HepG2 (cell line): ENCODE data around the gene NCF4. TPM values are rescaled to one million over a fixed set of nuclear protein-coding genes. Genes with fewer than 3 reads are reported as not detected.
A peak's percentile ranks its signal among the peaks of the same experiment; 100 is the strongest.

Experiments used
- ATAC-seq: fragments of 200-7000 bp; cut with Tn5 transposase; 3 replicates; pipeline ENCODE4 v1.9.1; 2020; ENCODE audit warnings: mild to moderate bottlenecking, moderate library complexity
- BruUV-seq: library from RNA; stranded (reverse); fragments of 400-500 nt; replicated peaks from 2 replicates; lab custom pipeline; 2021; lab: Mats Ljungman, UMichigan
- CTCF ChIA-PET: fragments of 300-600 bp; formaldehyde crosslinking; extraction: SDS; loops from one replicate; lab custom pipeline; 2021; ENCODE audit warnings: low total read pairs, inconsistent platforms, low intra/inter-chr PET ratio; lab: Yijun Ruan, JAX
- POLR2A ChIA-PET: fragments of 350-600 bp; sonication (Branson Sonifier 250); formaldehyde crosslinking; loops from one replicate; lab custom pipeline; 2020; ENCODE audit warnings: antibody characterized with exemption, inconsistent platforms; lab: Yijun Ruan, JAX
- DNase-seq: peaks from one replicate; pipeline ENCODE4 v3.0.0-alpha.2; 2015; ENCODE audit warnings: low spot score
- FAIRE-seq: peaks from 3 replicates; lab custom pipeline; 2011; peaks lifted over from hg19 to GRCh38; lab: Jason Lieb, UNC
- H2AFZ ChIP-seq: one replicate; pipeline ENCODE4 v1.6.1; 2011; ENCODE audit warnings: low read length, inconsistent platforms
- H3K27ac ChIP-seq: fragments of 300-600 bp; 3 replicates; pipeline ENCODE4 v1.8.0; 2011; ENCODE audit warnings: mixed run types, mild to moderate bottlenecking, mixed read lengths, low read length, inconsistent platforms; ENCODE audit not compliant: insufficient read depth; ENCODE audit errors: extremely low read length
- H3K27me3 ChIP-seq, 2 experiments: fragments of 200-600 bp in 1 of 2; 2 replicates in 1 of 2; 3 replicates in 1 of 2; pipeline versions ENCODE4 v1.6.0 to v1.8.0; 2011; ENCODE audit warnings: low read length in 2 of 2, mild to moderate bottlenecking in 2 of 2, moderate library complexity in 2 of 2, inconsistent platforms in 1 of 2; ENCODE audit not compliant: insufficient read depth in 2 of 2, control insufficient read depth in 1 of 2
- H3K36me3 ChIP-seq, 2 experiments: fragments of 200-600 bp in 1 of 2; replicated peaks in 1 of 2; 2 replicates in 1 of 2; 3 replicates in 1 of 2; pipeline versions ENCODE4 v1.5.1 to v1.8.0; 2011; ENCODE audit warnings: low read length in 2 of 2, inconsistent platforms in 1 of 2; ENCODE audit not compliant: insufficient read depth in 2 of 2, control insufficient read depth in 1 of 2
- H3K4me1 ChIP-seq: 2 replicates; pipeline ENCODE4 v1.5.1; 2012; ENCODE audit warnings: low read length, inconsistent platforms; ENCODE audit not compliant: insufficient read depth
- H3K4me2 ChIP-seq: 2 replicates; pipeline ENCODE4 v1.6.0; 2011; ENCODE audit warnings: low read depth, low read length, inconsistent platforms
- H3K4me3 ChIP-seq, 3 experiments: fragments of 200-600 bp in 1 of 3; sonication (generic), shearing (Covaris generic) in 1 of 3; replicated peaks in 1 of 3; 2 replicates each; pipeline ENCODE4 v1.5.1; 2011 to 2016; ENCODE audit warnings: low read length in 3 of 3, inconsistent platforms in 2 of 3, low read depth in 2 of 3, mild to moderate bottlenecking in 2 of 3, control low read depth in 1 of 3, mixed read lengths in 1 of 3; ENCODE audit not compliant: insufficient read depth in 1 of 3
- H3K79me2 ChIP-seq: one replicate; pipeline ENCODE4 v1.6.1; 2011; ENCODE audit warnings: low read length, inconsistent platforms; ENCODE audit not compliant: insufficient read depth
- H3K9ac ChIP-seq: 2 replicates; pipeline ENCODE4 v1.6.0; 2011; ENCODE audit warnings: mild to moderate bottlenecking, low read depth, low read length, inconsistent platforms; ENCODE audit not compliant: insufficient read depth
- H3K9me3 ChIP-seq: 2 replicates; pipeline ENCODE4 v1.5.1; 2012; ENCODE audit warnings: mild to moderate bottlenecking, low read length
- H4K20me1 ChIP-seq: 2 replicates; pipeline ENCODE4 v1.6.0; 2011; ENCODE audit warnings: inconsistent platforms, mild to moderate bottlenecking, low read length, moderate library complexity; ENCODE audit not compliant: insufficient read depth
- ATF7 ChIP-seq, 2 experiments: fragments of 450-650 bp in 1 of 2; sonication (generic) in 1 of 2; formaldehyde crosslinking in 1 of 2; IDR thresholded peaks; 2 replicates each; pipeline versions ENCODE4 v1.4.0 to v1.6.1; 2016 to 2020; ENCODE audit warnings: antibody characterized with exemption in 1 of 2, mild to moderate bottlenecking in 1 of 2, missing genetic modification reagents in 1 of 2
- CREB1 ChIP-seq, 2 experiments: fragments of 450-650 bp in 1 of 2; IDR thresholded peaks; 2 replicates each; pipeline ENCODE4 v1.6.1; 2016 to 2017; ENCODE audit warnings: control low read depth in 1 of 2, mild to moderate bottlenecking in 1 of 2, missing compliant biosample characterization in 1 of 2, missing genetic modification characterization in 1 of 2
- MEF2D ChIP-seq: sonication (generic); formaldehyde crosslinking; IDR thresholded peaks from 2 replicates; pipeline ENCODE4 v1.5.1; 2020; ENCODE audit warnings: mild to moderate bottlenecking, missing genetic modification reagents
- NFKBIZ ChIP-seq: IDR thresholded peaks from 2 replicates; pipeline ENCODE4 v1.6.1; 2018; ENCODE audit warnings: missing genetic modification reagents, missing compliant biosample characterization
- ZNF337 ChIP-seq: sonication (generic); formaldehyde crosslinking; IDR thresholded peaks from 2 replicates; pipeline ENCODE4 v1.5.1; 2020; ENCODE audit warnings: missing genetic modification reagents, low read depth, mild to moderate bottlenecking, borderline replicate concordance
- WGBS: methylation state at CpG from one replicate; pipeline ENCODE4 v1.1.6; 2017; ENCODE audit warnings: low lambda C conversion rate; 5-methylcytosine and 5-hydroxymethylcytosine counted together
- in situ Hi-C: cut with HindIII; loops from 2 replicates; pipeline ENCODE4 v1.10.0; 2017; ENCODE audit warnings: low pct_unique_long_range_greater_than_20kb; ENCODE audit not compliant: extremely low pct_ligation_motif_present
- intact Hi-C: fragments of 100-400 bp; cut with micrococcal nuclease; formaldehyde crosslinking; loops from one replicate; pipeline ENCODE4 v1.10.0; 2022; ENCODE audit not compliant: unreplicated experiment
- polyA plus RNA-seq, 8 experiments: library from polyadenylated mRNA; depleted of rRNA in 3 of 8; stranded (reverse) in 7 of 8; unstranded in 1 of 8; fragments of >200 nt; fragmentation: Illumina TruSeq in 4 of 8; extraction: Trizol in 4 of 8; gene quantifications; 2 replicates each; pipeline versions ENCODE4 v1.2.1 to v1.2.3, GENCODE V29; 2011 to 2016; ENCODE audit warnings: low read depth in 4 of 8, missing spikeins in 1 of 8, mixed read lengths in 1 of 8; ENCODE audit not compliant: insufficient read depth in 1 of 8
- total RNA-seq, 5 experiments: library from RNA; depleted of rRNA; stranded (reverse); fragments of >200 nt; fragmentation: Illumina TruSeq; extraction: Trizol; gene quantifications; 2 replicates each; pipeline ENCODE4 v1.2.3, GENCODE V29; 2016; ENCODE audit warnings: low read depth in 1 of 5
- TF ChIP-seq, protein P1 (sequence below), 2 experiments: IDR thresholded peaks; 2 replicates each; pipeline ENCODE4 v1.6.1; 2011 to 2012; ENCODE audit warnings: low read length in 2 of 2, borderline replicate concordance in 1 of 2, low read depth in 1 of 2, mild to moderate bottlenecking in 1 of 2, moderate library complexity in 1 of 2
- TF ChIP-seq, protein P2 (sequence below): sonication (generic); formaldehyde crosslinking; IDR thresholded peaks from 2 replicates; pipeline ENCODE4 v1.4.0; 2020; ENCODE audit warnings: low read depth, mild to moderate bottlenecking, missing genetic modification reagents
- TF ChIP-seq, protein P3 (sequence below): sonication (generic); formaldehyde crosslinking; IDR thresholded peaks from 2 replicates; pipeline ENCODE4 v1.4.0; 2020; ENCODE audit warnings: missing genetic modification reagents, borderline replicate concordance
- TF ChIP-seq, protein P4 (sequence below): sonication (generic); formaldehyde crosslinking; IDR thresholded peaks from 2 replicates; pipeline ENCODE4 v1.4.0; 2020; ENCODE audit warnings: missing genetic modification reagents
- TF ChIP-seq, protein P5 (sequence below): sonication (generic); formaldehyde crosslinking; IDR thresholded peaks from 2 replicates; pipeline ENCODE4 v1.4.0; 2020; ENCODE audit warnings: missing genetic modification reagents, low read depth, mild to moderate bottlenecking, borderline replicate concordance

Gene NCF4
- total and polyA plus RNA-seq, 2 of the 13 experiments (the other 11 are each of a cell fraction or from before 2014, with no cell fraction given): not detected

DNA sequence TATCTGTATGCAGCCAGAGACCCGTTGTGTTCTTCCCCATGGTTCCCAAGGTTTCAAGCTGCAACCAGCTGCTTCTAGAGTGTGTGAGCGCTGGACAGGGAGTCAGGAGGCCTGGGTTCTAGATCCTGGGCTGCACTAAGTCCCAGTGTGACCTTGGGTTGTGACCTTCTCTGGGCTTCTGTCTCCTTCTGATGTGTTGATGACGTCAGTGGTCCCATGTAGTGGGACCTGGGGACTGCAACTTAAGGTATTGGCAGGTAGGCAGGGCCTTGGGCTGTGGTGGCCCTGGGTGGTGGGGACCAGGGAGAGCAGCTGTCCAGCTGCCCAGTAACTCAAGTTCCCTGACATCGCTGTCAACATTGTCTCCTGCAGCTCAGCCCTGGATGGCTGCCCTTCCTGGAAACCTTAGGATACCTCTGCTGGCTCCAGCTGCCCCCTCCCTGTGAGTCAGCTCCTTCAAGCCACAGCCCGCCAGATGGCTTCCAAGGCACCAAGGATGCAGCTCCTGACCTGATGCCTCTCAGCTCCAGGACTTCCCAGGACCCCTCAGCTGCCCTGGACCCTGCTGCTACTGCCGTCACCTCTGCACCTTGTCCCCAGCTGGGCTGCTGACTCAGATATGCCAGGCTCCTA lies 42.7 kb upstream of the NCF4 start:
- H3K27ac ChIP-seq: no peak overlapping the region
- no peak for FAIRE-seq
- H3K27me3 ChIP-seq: peaks cover 6 to 72% of the 10 kb centered on the region in 2 experiments; a peak in 4 of 5 replicates
- in situ Hi-C loops (no loop called here), intact Hi-C loops (no loop called here)
- H3K4me3 ChIP-seq: no peak overlapping the region
- no peak overlapping the region for H2AFZ ChIP-seq
- TF ChIP-seq, protein P1, sequence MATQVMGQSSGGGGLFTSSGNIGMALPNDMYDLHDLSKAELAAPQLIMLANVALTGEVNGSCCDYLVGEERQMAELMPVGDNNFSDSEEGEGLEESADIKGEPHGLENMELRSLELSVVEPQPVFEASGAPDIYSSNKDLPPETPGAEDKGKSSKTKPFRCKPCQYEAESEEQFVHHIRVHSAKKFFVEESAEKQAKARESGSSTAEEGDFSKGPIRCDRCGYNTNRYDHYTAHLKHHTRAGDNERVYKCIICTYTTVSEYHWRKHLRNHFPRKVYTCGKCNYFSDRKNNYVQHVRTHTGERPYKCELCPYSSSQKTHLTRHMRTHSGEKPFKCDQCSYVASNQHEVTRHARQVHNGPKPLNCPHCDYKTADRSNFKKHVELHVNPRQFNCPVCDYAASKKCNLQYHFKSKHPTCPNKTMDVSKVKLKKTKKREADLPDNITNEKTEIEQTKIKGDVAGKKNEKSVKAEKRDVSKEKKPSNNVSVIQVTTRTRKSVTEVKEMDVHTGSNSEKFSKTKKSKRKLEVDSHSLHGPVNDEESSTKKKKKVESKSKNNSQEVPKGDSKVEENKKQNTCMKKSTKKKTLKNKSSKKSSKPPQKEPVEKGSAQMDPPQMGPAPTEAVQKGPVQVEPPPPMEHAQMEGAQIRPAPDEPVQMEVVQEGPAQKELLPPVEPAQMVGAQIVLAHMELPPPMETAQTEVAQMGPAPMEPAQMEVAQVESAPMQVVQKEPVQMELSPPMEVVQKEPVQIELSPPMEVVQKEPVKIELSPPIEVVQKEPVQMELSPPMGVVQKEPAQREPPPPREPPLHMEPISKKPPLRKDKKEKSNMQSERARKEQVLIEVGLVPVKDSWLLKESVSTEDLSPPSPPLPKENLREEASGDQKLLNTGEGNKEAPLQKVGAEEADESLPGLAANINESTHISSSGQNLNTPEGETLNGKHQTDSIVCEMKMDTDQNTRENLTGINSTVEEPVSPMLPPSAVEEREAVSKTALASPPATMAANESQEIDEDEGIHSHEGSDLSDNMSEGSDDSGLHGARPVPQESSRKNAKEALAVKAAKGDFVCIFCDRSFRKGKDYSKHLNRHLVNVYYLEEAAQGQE (IDR thresholded peaks at IDR 0.05; ENCODE audit: borderline replicate concordance in 1 of 2, low read depth in 1 of 2, low read length in 2 of 2): no peak
- TF ChIP-seq, protein P2, sequence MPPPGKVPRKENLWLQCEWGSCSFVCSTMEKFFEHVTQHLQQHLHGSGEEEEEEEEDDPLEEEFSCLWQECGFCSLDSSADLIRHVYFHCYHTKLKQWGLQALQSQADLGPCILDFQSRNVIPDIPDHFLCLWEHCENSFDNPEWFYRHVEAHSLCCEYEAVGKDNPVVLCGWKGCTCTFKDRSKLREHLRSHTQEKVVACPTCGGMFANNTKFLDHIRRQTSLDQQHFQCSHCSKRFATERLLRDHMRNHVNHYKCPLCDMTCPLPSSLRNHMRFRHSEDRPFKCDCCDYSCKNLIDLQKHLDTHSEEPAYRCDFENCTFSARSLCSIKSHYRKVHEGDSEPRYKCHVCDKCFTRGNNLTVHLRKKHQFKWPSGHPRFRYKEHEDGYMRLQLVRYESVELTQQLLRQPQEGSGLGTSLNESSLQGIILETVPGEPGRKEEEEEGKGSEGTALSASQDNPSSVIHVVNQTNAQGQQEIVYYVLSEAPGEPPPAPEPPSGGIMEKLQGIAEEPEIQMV (CRISPR knock-in tag): no peak
- TF ChIP-seq, protein P3, sequence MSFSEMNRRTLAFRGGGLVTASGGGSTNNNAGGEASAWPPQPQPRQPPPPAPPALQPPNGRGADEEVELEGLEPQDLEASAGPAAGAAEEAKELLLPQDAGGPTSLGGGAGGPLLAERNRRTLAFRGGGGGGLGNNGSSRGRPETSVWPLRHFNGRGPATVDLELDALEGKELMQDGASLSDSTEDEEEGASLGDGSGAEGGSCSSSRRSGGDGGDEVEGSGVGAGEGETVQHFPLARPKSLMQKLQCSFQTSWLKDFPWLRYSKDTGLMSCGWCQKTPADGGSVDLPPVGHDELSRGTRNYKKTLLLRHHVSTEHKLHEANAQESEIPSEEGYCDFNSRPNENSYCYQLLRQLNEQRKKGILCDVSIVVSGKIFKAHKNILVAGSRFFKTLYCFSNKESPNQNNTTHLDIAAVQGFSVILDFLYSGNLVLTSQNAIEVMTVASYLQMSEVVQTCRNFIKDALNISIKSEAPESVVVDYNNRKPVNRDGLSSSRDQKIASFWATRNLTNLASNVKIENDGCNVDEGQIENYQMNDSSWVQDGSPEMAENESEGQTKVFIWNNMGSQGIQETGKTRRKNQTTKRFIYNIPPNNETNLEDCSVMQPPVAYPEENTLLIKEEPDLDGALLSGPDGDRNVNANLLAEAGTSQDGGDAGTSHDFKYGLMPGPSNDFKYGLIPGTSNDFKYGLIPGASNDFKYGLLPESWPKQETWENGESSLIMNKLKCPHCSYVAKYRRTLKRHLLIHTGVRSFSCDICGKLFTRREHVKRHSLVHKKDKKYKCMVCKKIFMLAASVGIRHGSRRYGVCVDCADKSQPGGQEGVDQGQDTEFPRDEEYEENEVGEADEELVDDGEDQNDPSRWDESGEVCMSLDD (CRISPR knock-in tag): no peak
- TF ChIP-seq CREB1 (IDR thresholded peaks at IDR 0.05) (peak; percentile 94), CREB1 (CRISPR knock-in tag; IDR thresholded peaks at IDR 0.05) (no peak), NFKBIZ (no peak), MEF2D (no peak), ZNF337 (CRISPR knock-in tag) (no peak), ATF7 (IDR thresholded peaks at IDR 0.05) (peak; percentile 91), ATF7 (CRISPR knock-in tag; IDR thresholded peaks at IDR 0.05) (no peak)
- TF ChIP-seq, protein P4, sequence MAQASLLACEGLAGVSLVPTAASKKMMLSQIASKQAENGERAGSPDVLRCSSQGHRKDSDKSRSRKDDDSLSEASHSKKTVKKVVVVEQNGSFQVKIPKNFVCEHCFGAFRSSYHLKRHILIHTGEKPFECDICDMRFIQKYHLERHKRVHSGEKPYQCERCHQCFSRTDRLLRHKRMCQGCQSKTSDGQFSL (CRISPR knock-in tag): no peak
- TF ChIP-seq, protein P5, sequence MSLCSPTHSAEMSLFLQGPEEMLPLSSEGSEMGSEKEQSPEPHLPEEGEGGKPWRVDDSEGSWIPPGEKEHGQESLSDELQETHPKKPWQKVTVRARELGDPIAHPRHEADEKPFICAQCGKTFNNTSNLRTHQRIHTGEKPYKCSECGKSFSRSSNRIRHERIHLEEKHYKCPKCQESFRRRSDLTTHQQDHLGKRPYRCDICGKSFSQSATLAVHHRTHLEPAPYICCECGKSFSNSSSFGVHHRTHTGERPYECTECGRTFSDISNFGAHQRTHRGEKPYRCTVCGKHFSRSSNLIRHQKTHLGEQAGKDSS: no peak
- H4K20me1 ChIP-seq: no peaks in the 10 kb centered on the region
- no peak overlapping the region for H3K4me2 ChIP-seq
- no peak for ATAC-seq
- no peaks in the 10 kb centered on the region for H3K9me3 ChIP-seq
- WGBS: 0% methylated on average over 1 of the region's 6 CpGs
- POLR2A ChIA-PET: no interaction called here
- H3K79me2 ChIP-seq: no peaks in the 10 kb centered on the region
- CTCF ChIA-PET: no interaction called here
- no peaks in the 10 kb centered on the region for H3K4me1 ChIP-seq
- no peak overlapping the region for H3K9ac ChIP-seq
- no peak for DNase-seq
- BruUV-seq: no TSS peak
- no peaks in the 10 kb centered on the region for H3K36me3 ChIP-seq
